ENCODE results near the gene TXLNB.

DNA sequence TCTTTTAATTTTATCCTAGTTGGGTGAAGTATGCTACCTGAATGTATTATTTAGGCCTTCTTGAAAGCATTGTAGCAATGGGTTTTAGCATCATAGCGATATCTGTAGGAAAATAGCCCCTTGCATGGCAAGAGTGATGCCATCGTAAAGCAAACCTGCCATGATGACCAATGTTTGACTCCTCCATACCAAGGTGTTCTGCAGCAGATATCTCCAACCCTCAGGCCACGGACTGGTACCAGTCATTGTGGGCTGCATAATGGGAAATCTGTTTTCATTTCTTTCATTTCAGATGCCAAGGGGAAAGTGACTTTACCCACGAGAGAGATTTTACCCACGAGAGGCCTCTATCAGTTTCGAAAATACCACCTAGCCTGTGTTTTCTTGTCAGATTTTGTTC lies 6.2 kb downstream of the TXLNB start:
- no peak for TF ChIP-seq SUZ12 (IDR thresholded peaks at IDR 0.05; ENCODE audit: extremely low read depth, insufficient read depth, insufficient read length)
- TF ChIP-seq YY1 (IDR thresholded peaks at IDR 0.05; ENCODE audit: insufficient read depth, insufficient read length) = no peak
- no peak for TF ChIP-seq ZNF274 (IDR thresholded peaks at IDR 0.05; ENCODE audit: low read depth, low read length)

All from NT2/D1 (cell line).